ENCODE results near the gene CEP83. TPM values are rescaled to one million over a fixed set of nuclear protein-coding genes. Genes with fewer than 3 reads are reported as not detected.

The CEP83 gene
- total and polyA plus RNA-seq, 8 donors, result 7.0 to 14.5 (median 8.7) TPM

DNA sequence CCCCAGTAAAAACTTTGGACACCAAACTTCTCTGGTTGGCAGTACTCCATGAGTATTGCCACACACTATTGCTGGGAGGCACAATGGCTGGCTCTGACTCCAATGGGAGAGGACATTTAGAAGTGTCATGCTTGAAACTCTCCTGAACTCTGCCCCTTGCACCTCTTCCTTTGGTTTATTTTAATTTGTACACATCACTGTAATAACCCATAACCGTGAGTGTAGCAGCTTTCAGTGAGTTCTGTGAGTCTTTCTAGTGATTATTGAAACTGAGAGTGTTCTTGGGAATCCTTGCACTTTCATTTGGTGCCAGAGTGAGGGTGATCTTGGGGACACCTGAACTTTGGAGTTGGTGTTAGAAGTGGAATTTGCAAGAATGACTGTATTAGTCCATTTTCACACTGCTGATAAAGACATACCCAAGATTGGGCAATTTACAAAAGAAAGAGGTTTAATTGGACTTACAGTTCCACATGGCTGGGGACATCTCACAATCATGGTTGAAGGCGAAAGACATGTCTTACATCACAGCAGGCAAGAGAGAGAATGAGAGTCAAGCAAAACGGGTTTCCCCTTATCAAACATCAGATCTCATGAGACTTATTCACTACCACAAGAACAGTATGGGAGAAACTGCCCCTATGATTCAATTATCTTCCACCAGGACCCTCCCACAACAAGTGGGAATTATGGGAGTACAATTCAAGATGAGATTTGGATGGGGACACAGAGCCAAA is 41.3 kb upstream of the CEP83 start:
- ATAC-seq (no peak), DNase-seq (no peak), FAIRE-seq (no peak)
- Histone ChIP-seq H3K4me1 (no peaks in the 10 kb centered on the region), H3K36me3 (no peaks in the 10 kb centered on the region), H3K4me3 (no peak overlapping the region), H3K9me3 (no peaks in the 10 kb centered on the region), H3K27ac (no peak overlapping the region), H3K27me3 (no peaks in the 10 kb centered on the region)
- intact Hi-C loops (cut with DNase I), result no loop called here
- 55 to 63% methylated on average over 3 of the region's 3 CpGs for WGBS, 2 donors
- TF ChIP-seq, protein P1, sequence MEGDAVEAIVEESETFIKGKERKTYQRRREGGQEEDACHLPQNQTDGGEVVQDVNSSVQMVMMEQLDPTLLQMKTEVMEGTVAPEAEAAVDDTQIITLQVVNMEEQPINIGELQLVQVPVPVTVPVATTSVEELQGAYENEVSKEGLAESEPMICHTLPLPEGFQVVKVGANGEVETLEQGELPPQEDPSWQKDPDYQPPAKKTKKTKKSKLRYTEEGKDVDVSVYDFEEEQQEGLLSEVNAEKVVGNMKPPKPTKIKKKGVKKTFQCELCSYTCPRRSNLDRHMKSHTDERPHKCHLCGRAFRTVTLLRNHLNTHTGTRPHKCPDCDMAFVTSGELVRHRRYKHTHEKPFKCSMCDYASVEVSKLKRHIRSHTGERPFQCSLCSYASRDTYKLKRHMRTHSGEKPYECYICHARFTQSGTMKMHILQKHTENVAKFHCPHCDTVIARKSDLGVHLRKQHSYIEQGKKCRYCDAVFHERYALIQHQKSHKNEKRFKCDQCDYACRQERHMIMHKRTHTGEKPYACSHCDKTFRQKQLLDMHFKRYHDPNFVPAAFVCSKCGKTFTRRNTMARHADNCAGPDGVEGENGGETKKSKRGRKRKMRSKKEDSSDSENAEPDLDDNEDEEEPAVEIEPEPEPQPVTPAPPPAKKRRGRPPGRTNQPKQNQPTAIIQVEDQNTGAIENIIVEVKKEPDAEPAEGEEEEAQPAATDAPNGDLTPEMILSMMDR (IDR thresholded peaks at IDR 0.05), result no peak

DNA sequence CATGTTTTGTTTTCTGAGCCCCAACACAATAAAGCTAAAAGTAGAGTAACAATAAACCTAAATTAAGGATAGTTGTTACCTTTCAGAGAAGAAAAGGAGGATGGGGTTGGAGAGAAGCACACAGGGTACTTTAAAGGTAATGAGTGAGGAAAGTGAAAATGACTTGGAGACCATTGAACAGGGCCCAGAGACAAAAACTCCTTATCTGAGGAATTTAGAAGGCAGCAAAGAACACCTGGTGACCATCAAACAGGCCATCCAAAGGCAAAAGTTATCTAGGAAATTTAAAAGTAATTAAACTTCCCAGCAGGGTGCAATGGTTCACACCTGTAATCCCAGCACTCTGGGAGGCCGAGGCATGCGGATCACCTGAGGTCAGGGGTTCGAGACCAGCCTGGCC is 39.0 kb upstream of the CEP83 start:
- no peak for ATAC-seq
- no peaks in the 10 kb centered on the region for H3K36me3 ChIP-seq
- DNase-seq, result no peak
- no peaks in the 10 kb centered on the region for H3K4me1 ChIP-seq
- H3K27me3 ChIP-seq, result no peaks in the 10 kb centered on the region
- intact Hi-C loops (cut with DNase I), result no loop called here
- no peaks in the 10 kb centered on the region for H3K9me3 ChIP-seq
- 45 to 51% methylated on average over 3 of the region's 3 CpGs for WGBS, 2 donors
- H3K27ac ChIP-seq, result no peak overlapping the region
- TF ChIP-seq, protein P1 (IDR thresholded peaks at IDR 0.05), result no peak
- H3K4me3 ChIP-seq, result no peak overlapping the region
- no peak for FAIRE-seq

DNA sequence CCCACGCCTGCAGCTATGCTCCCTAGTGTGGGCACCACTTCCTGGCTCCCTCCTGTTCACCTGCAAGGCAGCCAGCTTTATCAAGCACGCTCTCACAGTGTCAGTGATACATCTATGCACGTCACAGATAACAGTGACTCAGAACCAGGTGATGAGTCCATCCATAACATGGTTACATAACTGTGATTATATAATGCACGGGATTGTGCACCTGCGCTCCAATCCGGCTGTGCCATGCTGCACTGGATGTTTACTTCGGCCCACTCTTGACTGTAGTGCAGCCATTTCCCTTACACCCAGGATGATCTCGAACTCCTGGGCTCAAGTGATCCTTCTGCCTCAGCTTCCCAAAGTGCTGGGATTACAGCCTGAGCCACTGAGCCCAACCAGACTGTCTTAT is 38.4 kb upstream of the CEP83 start:
- intact Hi-C loops (cut with DNase I), result no loop called here
- DNase-seq, result no peak
- Histone ChIP-seq H3K4me3 (no peak overlapping the region), H3K4me1 (no peaks in the 10 kb centered on the region), H3K27ac (no peak overlapping the region), H3K27me3 (no peaks in the 10 kb centered on the region), H3K36me3 (no peaks in the 10 kb centered on the region), H3K9me3 (no peaks in the 10 kb centered on the region)
- no peak for FAIRE-seq
- TF ChIP-seq, protein P1 (IDR thresholded peaks at IDR 0.05), result no peak
- no peak for ATAC-seq
- WGBS, 2 donors, result 81 to 88% methylated on average over 8 of the region's 8 CpGs

DNA sequence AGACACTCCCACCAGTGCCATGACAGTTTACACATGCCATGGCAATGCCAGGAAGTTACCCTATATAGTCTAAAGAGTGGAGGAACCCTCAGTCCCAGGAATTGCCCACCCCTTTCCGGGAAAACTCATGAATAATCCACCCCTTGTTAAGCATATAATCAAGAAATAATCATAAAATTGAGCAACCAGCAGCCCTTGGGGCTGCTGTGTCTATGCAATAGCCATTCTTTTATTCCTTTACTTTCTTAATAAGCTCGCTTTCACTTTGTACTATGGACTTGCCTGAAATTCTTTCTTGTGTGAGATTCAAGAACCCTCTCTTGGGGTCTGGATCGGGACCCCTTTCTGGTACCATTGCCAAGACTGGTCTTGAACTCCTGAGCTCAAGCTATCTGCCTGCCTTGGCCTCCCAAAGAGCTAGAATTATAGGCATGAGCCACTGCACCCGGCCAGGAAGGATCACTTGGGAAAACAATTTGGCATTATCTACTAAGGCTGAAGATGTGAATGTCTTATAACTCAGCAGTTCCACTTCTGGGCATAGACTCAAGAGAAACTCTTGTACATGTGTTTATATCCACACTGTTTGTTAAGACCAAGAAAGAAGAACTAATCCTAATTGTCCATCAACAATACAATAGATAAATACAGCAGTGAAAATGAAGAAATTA is 35.9 kb upstream of the CEP83 start:
- FAIRE-seq (no peak), DNase-seq (no peak), ATAC-seq (no peak)
- WGBS, 2 donors, result 69 to 75% methylated on average over 4 of the region's 4 CpGs
- Histone ChIP-seq H3K4me3 (no peak overlapping the region), H3K36me3 (no peaks in the 10 kb centered on the region), H3K4me1 (no peaks in the 10 kb centered on the region), H3K9me3 (no peaks in the 10 kb centered on the region), H3K27me3 (no peaks in the 10 kb centered on the region), H3K27ac (no peak overlapping the region)
- TF ChIP-seq, protein P1 (IDR thresholded peaks at IDR 0.05), result no peak
- intact Hi-C loops (cut with DNase I), result no loop called here

DNA sequence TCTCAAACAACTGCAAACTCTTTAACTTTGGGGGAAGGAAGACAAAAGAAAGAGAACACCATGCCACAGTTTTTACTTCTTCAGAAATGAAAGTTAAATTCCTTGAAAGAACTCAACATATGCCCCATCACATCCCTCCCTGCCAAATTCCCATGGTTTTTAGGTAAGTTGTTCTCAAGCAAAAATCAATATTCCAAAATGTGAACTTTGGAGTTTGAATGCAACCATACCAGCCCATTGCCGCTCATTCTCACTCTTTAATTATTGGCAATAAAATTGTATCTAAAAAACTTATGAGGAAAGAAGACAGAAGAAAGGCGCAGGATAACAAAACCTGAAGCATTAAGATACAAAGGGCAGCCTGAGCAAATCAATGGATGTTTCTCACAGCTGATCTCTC is 31.8 kb upstream of the CEP83 start:
- no peak for ATAC-seq
- intact Hi-C loops (cut with DNase I), result no loop called here
- DNase-seq, result no peak
- TF ChIP-seq, protein P1 (IDR thresholded peaks at IDR 0.05), result no peak
- no peak for FAIRE-seq
- no peaks in the 10 kb centered on the region for H3K4me1 ChIP-seq
- H3K4me3 ChIP-seq, result no peak overlapping the region
- WGBS, 2 donors, result 93 to 95% methylated on average over 2 of the region's 2 CpGs
- no peaks in the 10 kb centered on the region for H3K27me3 ChIP-seq
- no peaks in the 10 kb centered on the region for H3K9me3 ChIP-seq
- no peaks in the 10 kb centered on the region for H3K36me3 ChIP-seq
- H3K27ac ChIP-seq, result no peak overlapping the region
